Measurements from ENCODE around the gene KRTAP5-6. TPM values are rescaled to one million over a fixed set of nuclear protein-coding genes. Genes with fewer than 3 reads are reported as not detected.

Gene KRTAP5-6
- total RNA-seq, 4 donors from 2014 or later = not detected

DNA sequence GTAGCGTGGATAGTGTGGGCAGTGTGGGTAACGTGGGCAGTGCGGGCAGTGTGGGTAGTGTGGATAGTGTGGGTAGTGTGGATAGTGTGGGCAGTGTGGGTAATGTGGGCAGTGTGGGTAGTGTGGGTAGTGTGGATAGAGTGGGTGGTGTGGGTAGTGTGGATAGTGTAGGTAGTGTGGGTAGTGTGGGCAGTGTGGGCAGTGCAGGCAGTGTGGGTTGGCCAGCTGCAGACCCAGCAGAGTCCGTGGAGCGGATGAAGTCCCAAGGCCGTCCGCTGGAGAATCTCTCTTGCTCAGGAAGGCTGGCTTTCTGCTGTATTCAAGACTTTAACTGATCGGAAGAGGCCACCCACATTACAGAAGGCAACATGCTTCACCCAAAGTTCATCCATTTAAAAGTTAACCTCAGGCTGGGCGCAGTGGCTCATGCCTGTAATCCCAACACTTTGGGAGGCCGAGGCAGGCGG lies 26.1 kb upstream of the KRTAP5-6 start:
- intact Hi-C loops (cut with DNase I; ENCODE audit: low total_unique reads) = no loop called here
- no peak for DNase-seq
- Histone ChIP-seq H3K4me3 (no peak overlapping the region), H3K9me3 (no peaks in the 10 kb centered on the region), H3K27me3 (peaks cover 68% of the 10 kb centered on the region), H3K27ac (no peak overlapping the region), H3K4me1 (no peaks in the 10 kb centered on the region), H3K36me3 (no peaks in the 10 kb centered on the region)
- in situ Hi-C loops (cut with MboI; ENCODE audit: low pct_ligation_motif_present in 1 of 4, low pct_unique_long_range_greater_than_20kb in 1 of 4, low sequenced_read_pairs in 3 of 4) = no loop called here
- WGBS, 2 donors (ENCODE audit: low coverage in 1 of 2) = 78 to 80% methylated on average over 7 to 11 of the region's 11 CpGs
- no peak for TF ChIP-seq POLR2AphosphoS5 (IDR thresholded peaks at IDR 0.05)
- TF ChIP-seq POLR2A (IDR thresholded peaks at IDR 0.05) = no peak
- no peak for TF ChIP-seq EP300 (IDR thresholded peaks at IDR 0.05; ENCODE audit: low read depth)
- TF ChIP-seq, protein P1, sequence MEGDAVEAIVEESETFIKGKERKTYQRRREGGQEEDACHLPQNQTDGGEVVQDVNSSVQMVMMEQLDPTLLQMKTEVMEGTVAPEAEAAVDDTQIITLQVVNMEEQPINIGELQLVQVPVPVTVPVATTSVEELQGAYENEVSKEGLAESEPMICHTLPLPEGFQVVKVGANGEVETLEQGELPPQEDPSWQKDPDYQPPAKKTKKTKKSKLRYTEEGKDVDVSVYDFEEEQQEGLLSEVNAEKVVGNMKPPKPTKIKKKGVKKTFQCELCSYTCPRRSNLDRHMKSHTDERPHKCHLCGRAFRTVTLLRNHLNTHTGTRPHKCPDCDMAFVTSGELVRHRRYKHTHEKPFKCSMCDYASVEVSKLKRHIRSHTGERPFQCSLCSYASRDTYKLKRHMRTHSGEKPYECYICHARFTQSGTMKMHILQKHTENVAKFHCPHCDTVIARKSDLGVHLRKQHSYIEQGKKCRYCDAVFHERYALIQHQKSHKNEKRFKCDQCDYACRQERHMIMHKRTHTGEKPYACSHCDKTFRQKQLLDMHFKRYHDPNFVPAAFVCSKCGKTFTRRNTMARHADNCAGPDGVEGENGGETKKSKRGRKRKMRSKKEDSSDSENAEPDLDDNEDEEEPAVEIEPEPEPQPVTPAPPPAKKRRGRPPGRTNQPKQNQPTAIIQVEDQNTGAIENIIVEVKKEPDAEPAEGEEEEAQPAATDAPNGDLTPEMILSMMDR (IDR thresholded peaks at IDR 0.05) = no peak

DNA sequence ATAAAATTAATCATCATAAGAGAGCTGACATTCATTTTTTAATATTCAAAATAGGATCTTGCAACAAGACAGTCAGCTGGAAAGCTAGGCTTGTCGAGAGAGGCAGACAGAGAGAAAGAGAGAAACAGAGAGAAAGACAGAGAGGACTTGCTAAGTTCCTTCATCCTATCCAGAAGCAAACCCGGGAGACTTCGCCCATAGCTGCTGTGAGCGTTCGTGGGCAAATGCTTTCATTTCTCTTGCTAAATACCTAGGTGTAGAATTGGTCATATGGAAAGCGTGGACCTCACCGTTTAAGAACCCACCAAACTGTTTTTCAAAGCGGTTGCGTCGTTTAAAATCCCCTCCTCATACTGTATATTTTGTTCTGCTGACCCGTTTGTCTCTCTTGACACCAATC lies 25.3 kb upstream of the KRTAP5-6 start:
- H3K27me3 ChIP-seq = peaks cover 76% of the 10 kb centered on the region
- no peak overlapping the region for H3K4me3 ChIP-seq
- in situ Hi-C loops (cut with MboI; ENCODE audit: low pct_ligation_motif_present in 1 of 4, low pct_unique_long_range_greater_than_20kb in 1 of 4, low sequenced_read_pairs in 3 of 4) (no loop called here), intact Hi-C loops (cut with DNase I; ENCODE audit: low total_unique reads) (no loop called here)
- no peak overlapping the region for H3K27ac ChIP-seq
- no peak for TF ChIP-seq POLR2AphosphoS5 (IDR thresholded peaks at IDR 0.05)
- H3K4me1 ChIP-seq = no peaks in the 10 kb centered on the region
- DNase-seq = no peak
- WGBS, 2 donors (ENCODE audit: low coverage in 1 of 2) = 75 to 76% methylated on average over 11 of the region's 11 CpGs
- H3K36me3 ChIP-seq = no peaks in the 10 kb centered on the region
- no peaks in the 10 kb centered on the region for H3K9me3 ChIP-seq

DNA sequence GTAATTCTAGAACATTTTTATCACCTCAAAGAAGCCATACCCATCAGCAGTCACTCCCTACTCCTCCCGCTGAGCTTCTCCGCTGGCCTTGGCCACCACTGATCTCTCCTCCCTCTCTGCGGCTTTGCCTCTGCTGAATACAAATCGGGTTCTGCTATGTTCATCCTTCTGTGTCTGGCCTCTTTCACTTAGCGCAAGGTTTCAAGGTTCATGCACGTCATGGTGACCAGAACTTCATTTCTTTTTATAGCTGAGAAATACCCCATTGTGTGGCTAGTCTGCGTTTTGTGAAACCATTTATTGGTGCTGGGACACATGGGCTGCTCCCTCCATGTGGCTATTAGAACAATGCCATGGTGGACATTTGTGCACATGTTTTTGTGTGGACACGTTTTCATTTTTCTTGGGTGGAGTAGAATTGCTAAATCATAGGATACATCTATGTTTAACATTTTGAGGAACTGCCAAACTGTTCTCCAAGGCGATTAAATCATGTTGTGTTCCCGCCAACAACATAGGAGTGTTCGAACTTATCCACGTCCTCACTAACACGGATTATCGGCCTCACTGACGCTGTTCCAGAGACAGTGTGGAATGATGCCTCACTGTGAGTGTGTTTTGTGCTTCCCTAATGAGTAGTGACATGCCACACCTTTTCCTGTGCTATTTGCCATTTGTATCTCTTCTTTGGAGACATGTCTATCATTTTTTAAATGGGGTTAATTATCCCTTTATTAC lies 24.2 kb upstream of the KRTAP5-6 start:
- H3K4me1 ChIP-seq = no peaks in the 10 kb centered on the region
- intact Hi-C loops (cut with DNase I; ENCODE audit: low total_unique reads) (no loop called here), in situ Hi-C loops (cut with MboI; ENCODE audit: low pct_ligation_motif_present in 1 of 4, low pct_unique_long_range_greater_than_20kb in 1 of 4, low sequenced_read_pairs in 3 of 4) (no loop called here)
- no peaks in the 10 kb centered on the region for H3K9me3 ChIP-seq
- DNase-seq = no peak
- no peaks in the 10 kb centered on the region for H3K36me3 ChIP-seq
- no peak overlapping the region for H3K27ac ChIP-seq
- TF ChIP-seq, protein P1 (IDR thresholded peaks at IDR 0.05) = no peak
- no peak for TF ChIP-seq POLR2A (IDR thresholded peaks at IDR 0.05)
- TF ChIP-seq EP300 (IDR thresholded peaks at IDR 0.05; ENCODE audit: low read depth) = no peak
- TF ChIP-seq POLR2AphosphoS5 (IDR thresholded peaks at IDR 0.05) = no peak
- H3K27me3 ChIP-seq = peaks cover 79% of the 10 kb centered on the region
- no peak overlapping the region for H3K4me3 ChIP-seq
- WGBS, 2 donors (ENCODE audit: low coverage in 1 of 2) = 79 to 81% methylated on average over 8 to 15 of the region's 15 CpGs

DNA sequence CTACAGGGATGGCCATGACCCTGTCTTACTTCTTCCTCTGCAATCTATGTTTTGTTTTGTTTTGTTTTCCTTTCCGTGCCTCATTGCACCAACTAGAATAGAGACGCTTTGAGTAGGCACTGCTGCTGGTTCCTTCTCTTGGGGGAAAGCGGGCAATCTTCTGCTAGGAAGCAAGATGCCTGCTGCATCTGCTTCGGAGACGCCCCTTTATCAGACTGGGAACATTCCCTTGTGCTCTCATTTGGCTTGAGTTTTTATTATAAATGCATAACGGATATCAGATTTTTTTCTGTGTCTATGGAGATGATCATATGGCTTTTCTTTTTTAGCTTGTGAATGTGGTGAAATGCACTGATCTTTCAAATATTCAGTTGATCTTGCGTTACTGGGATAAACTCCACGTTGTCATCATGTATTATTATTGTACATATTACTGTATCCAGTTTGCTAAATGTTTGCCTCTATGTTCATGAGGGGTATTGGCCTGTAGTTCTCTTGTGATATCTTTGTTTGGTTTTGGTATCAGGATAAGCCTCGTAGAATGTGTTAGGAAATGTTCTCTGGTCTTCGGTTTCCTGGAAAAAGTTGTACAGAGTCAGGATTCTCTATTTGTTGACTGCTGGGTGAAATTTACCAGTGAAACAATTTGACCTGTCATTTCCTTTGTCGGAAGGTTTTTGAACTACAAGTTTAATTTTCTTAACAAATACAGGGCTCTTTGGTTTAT lies 23.4 kb upstream of the KRTAP5-6 start:
- intact Hi-C loops (cut with DNase I; ENCODE audit: low total_unique reads) = no loop called here
- TF ChIP-seq EP300 (IDR thresholded peaks at IDR 0.05; ENCODE audit: low read depth) = no peak
- TF ChIP-seq POLR2AphosphoS5 (IDR thresholded peaks at IDR 0.05) = no peak
- TF ChIP-seq POLR2A (IDR thresholded peaks at IDR 0.05) = no peak
- H3K27me3 ChIP-seq = peaks cover 79% of the 10 kb centered on the region
- no peak overlapping the region for H3K27ac ChIP-seq
- no peak overlapping the region for H3K4me3 ChIP-seq
- 54% methylated on average over 11 of the region's 11 CpGs for WGBS, 2 donors (ENCODE audit: low coverage in 1 of 2)
- no peak for DNase-seq
- in situ Hi-C loops (cut with MboI; ENCODE audit: low pct_ligation_motif_present in 1 of 4, low pct_unique_long_range_greater_than_20kb in 1 of 4, low sequenced_read_pairs in 3 of 4) = no loop called here
- H3K9me3 ChIP-seq = no peaks in the 10 kb centered on the region
- H3K36me3 ChIP-seq = no peaks in the 10 kb centered on the region
- no peaks in the 10 kb centered on the region for H3K4me1 ChIP-seq
